GDM1 (cell line): ENCODE measurements around the gene FAM20C.
"Not testable (repeated sequence)": the region's sequence is repeated elsewhere in the genome, so short reads cannot be mapped to it uniquely, and the experiment has no call there.

Source experiments
- DNase-seq: peaks from one replicate; lab custom pipeline; 2025; lab: John Stamatoyannopoulos, UW

The FAM20C gene

DNA sequence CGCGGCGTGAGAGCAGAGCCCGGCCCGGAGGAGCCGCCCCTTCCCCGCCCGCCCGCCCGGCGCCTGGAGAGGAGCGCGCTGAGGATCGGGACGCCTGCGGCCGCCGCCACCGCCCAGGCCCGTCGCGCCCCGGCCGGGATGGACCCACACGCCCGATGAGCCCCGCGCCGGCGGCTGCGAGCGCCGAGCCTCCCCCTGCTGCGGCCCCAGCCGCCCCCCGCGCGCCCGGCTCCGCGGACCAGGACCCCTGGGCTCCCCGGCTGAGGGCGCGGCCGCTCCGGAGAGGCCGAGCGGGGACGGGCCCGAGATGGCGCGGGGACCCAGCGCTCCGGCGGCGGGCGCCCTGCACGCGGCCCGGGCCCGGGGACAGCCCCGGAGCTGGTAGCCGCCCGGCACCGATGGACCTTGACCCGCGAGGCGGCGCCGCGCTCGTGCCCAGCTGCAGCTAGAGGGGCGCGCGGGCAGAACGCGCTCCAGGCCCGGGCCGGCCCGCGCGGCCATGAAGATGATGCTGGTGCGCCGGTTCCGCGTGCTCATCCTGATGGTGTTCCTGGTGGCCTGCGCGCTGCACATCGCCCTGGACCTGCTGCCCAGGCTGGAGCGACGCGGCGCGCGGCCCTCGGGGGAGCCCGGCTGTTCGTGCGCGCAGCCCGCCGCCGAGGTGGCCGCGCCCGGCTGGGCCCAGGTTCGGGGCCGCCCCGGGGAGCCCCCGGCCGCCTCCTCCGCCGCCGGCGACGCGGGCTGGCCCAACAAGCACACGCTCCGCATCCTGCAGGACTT is 520 bp downstream of the FAM20C start:
- DNase-seq, result no peak

GRCh38 chr7:193481-194251 is 1.3 kb downstream of the FAM20C start:
- DNase-seq, result no peak

DNA sequence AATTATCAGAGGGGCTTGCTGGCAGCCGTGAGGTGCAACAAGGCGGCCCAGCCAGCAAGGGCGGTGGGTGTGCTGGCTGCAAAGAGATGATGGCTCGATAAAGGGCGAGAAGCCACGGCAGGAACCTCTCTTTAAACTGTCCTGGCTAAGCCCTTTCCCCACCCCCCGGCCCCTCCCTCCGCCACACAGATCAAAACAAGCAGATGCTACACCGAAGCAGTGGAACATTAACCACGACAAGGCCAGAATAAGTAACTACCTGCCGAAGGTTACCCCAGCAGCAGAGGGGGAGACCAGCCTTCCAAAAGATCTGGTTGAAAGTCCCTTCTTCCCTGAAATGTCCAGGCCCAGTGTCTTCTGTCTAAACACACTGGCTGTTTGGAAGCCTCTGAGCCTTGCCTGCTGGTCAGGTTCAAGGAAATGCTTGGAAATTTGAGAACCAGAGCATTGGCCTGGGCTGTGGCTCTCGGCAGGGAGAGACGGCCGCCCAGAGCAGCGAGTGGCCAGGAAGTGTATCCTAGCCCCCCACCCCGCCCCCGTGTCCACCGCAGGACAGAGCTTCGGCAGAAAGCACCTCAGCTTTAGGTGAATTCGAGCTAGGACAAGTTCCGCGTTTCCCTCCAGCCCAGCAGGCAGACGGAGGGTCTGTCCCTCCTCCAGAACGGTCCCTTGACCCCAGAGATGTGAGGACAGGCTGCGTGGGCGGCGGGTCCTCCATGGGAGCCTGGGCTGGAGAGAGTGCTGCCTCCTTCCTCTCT is 2.1 kb downstream of the FAM20C start:
- no peak for DNase-seq

- DNase-seq, result no peak
Measured at GRCh38 chr7:195010-195829, 2.8 kb downstream of the FAM20C start.

- DNase-seq, result no peak
Measured at GRCh38 chr7:195830-196128, 3.4 kb downstream of the FAM20C start.

- DNase-seq, result no peak
Measured at GRCh38 chr7:196283-196682, 3.9 kb downstream of the FAM20C start.

GRCh38 chr7:196778-197321 is 4.5 kb downstream of the FAM20C start:
- DNase-seq, result no peak

- no peak for DNase-seq
Measured at GRCh38 chr7:197413-198335, 5.3 kb downstream of the FAM20C start.

- DNase-seq, result no peak
Measured at GRCh38 chr7:199483-200249, 7.3 kb downstream of the FAM20C start.

DNA sequence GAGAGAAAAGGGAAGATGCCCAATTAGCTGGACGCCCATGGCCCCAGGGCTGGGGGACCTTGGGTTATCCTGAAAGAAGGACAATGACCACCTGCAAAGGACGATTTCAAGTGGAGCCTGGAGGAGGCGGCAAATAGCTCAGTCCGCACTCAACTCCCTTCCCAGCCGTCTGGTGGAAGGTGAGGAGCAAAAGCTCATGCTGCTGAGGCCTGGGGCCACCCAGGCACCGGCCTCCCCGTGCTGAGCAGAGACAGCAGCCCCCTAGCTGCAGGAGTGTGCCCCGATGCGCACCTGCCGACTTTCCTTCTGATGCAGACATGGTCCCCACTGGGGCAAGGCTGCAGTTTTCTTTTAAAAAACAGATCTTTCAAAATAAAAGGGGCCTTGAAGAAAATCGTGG is 7.9 kb downstream of the FAM20C start:
- no peak for DNase-seq

DNA sequence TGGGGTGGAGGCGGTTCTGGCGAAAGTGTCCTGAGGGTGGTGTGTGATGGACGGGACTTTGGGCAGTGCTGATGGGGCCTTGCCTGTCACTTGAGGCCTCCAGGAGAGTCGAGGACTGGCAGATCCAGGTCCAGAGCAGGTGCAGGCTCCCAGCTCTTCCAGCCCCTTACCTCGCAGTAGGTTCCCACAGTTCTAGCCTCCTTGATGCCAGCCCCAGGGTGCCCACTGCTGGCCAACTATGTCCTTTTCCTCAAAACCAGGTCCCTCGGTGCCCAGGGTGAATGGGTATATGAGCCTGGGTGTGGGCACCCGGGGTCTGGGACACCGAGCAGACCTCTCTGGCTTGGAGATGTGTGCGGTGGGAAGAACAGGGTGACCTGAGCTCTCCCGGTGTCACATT is 8.3 kb downstream of the FAM20C start:
- no peak for DNase-seq

- no peak for DNase-seq
Measured at GRCh38 chr7:204326-204725, 12.0 kb downstream of the FAM20C start.

DNA sequence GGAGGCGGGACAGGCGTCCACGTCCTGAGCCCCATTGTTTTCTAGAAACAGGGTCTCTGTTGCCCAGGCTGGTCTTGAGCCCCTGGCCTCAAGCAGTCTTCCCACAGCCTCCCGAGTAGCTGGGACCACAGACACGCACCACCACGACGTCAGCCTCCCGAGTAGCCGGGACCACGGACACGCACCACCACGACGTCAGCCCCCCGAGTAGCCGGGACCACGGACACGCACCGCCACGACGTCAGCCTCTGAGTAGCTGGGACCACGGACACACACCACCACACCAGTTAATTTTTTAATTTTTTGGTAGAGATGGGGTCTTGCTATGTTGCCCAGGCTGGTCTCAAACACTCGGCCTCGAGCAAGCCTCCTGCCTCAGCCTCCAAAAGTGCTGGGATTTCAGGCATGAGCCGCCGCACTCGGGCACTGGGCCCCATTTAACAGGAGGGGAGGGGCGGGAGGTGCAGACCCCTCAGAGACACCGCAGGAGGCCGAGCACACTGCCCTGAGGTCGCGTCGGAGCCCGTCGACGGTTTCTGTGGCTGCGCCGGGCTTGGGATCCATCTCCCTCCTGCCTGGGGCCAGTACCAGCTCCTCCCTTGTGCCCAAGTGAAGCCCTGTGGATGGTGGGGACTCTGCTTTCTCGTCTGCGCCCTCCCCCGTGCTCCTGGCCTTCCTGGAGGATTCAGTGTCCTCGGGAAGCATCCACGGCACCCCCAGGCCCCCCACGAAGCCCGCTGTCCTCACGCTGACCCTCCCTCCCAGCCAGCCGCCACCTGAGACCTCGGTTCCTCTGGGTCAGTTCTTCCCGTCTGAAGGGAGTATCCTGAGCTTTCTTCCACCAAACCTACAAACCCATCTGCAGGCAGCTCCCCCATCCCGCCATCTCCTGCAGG is 13.0 kb downstream of the FAM20C start:
- DNase-seq, result no peak

DNA sequence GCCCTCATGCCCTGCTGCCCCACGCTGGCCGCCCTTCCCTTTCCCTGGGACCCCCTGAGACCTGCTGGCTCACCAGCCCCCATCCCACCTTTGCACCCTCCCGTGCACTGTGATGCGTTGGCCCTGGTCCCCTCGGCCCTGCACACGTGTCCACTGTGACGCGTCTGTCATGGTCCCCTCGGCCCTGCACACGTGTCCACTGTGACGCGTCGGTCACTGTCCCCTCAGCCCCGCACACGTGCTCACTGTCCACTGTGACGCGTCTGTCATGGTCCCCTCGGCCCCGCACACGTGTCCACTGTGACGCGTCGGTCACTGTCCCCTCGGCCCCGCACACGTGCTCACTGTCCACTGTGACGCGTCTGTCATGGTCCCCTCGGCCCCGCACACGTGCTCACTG is 14.0 kb downstream of the FAM20C start:
- DNase-seq, result not testable (repeated sequence)

GRCh38 chr7:207418-208129 is 15.2 kb downstream of the FAM20C start:
- DNase-seq, result no peak

DNA sequence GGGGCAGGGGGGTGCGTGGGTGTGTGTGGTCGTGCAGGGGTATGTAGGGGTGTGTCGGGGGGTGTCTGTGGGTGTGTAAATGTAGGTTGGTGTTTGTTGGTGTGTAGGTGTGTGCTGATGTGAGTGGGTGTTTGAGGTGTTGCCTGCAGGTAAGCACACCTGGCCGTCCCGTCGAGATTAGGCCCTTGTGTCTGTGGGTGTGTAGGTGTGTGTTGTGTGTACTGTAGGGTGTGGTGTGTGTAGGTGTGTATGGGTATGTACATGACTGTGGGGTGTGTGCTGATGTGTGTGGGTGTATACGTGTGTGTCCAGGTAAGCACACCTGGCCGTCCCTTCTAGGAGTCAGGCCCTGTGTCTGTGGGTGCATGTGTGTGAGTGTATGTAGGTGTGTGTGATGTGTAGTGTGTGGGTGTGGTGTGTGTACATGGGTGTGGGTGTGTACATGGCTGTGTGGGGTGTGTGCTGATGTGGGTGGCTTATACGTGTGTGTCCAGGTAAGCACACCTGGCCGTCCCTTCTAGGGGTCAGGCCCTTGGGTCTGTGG is 15.8 kb downstream of the FAM20C start:
- no peak for DNase-seq

DNA sequence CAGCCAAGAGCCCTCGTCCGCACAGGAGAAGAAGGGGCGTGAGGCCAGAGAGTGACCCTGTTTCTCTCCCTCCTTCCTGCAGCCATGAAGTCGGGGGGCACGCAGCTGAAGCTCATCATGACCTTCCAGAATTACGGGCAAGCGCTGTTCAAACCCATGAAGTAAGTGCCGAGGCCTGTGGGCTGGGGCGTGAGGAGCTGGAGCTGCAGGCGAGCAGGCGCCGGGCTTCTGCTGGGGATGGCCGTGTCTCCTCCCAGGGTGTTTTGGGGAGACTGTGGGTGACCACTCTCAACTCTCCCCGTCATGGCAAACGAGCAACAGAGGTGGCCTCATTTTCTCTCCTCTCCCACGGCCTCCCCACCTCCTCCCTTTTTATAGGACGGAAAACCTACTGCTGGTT is 16.4 kb downstream of the FAM20C start:
- no peak for DNase-seq

DNA sequence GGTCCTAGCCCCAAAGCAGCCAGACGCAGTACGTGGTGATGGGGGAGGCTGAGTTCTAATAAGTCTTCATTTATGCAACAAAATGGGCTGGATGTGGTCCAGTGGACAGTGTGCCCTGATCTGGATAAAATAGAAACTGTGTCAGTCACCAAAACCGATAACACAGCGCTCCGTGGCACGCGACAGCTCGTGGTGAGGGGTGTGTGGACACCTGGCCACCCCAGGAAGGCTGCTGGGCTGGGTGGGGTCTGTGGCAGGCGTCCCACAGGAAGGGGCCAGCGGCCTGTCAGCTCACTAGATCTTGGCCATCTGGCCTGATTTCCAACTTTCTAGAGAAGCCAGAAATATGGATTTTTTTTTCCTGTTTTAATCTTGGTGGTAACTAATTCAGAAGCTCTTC is 17.0 kb downstream of the FAM20C start:
- DNase-seq, result no peak
